T follicular helper cell (primary cell): ENCODE data around the gene MCU.
"Not testable (repeated sequence)": the region's sequence is repeated elsewhere in the genome, so short reads cannot be mapped to it uniquely, and the experiment has no call there.

Experiments
- DNase-seq: peaks from one replicate; pipeline ENCODE4 v3.0.0-alpha.2; 2020; ENCODE audit warnings: low read depth

Gene MCU

DNA sequence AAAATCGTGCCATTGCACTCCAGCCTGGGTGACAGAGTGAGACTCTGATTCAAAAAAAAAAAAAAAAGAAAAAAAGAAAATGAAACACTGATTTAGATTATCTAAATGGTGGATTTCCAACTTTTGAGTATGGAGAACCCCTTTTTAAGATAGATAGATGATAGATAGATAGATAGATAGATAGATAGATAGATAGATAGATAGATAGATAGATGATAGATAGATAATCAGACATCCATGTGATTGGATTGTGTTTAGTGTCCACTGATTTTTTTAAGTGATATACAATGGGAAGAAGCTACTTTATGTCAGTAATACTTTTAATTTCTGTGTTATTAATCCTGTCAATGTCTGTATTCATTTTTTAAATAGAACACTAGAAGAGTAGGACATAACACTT, 207.6 kb downstream of the MCU start:
- no peak for DNase-seq

DNA sequence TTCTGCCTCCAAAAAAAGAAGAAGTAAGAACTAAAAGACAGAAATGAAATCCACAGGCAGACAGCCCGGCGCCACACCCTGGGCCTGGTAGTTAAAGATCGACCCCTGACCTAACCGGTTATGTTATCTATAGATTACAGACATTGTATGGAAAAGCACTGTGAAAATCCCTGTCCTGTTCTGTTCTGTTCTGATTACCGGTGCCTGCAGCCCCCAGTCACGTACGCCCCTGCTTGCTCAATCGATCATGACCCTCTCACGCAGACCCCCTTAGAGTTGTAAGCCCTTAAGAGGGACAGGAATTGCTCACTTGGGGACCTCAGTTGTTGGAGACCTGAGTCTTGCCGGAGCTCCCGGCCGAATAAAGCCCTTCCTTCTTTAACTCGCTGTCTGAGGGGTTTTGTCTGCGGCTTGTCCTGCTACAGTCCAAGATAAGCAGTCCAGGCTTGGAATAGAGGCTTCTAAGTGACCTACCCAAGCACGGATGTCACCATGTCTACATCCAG, 212.1 kb downstream of the MCU start:
- DNase-seq = not testable (repeated sequence)

DNA sequence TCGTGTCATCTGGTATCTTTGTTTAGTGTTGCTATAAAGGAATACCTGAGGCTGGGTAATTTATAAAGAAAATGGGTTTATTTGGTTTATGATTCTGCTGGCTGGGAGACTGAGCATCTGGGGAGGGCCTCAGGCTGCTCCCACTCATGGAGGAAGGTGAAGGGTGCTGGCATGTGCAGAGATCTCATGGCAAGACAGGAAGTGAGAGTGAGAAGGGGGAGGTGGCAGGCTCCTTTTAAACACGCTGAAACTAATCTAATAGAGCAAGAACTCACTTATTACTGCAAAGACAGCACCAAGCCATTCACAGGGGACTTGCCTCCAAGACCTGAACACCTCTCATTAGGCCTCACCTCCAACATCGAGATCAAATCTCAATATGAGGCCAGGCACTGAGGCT, 212.9 kb downstream of the MCU start:
- DNase-seq = no peak

DNA sequence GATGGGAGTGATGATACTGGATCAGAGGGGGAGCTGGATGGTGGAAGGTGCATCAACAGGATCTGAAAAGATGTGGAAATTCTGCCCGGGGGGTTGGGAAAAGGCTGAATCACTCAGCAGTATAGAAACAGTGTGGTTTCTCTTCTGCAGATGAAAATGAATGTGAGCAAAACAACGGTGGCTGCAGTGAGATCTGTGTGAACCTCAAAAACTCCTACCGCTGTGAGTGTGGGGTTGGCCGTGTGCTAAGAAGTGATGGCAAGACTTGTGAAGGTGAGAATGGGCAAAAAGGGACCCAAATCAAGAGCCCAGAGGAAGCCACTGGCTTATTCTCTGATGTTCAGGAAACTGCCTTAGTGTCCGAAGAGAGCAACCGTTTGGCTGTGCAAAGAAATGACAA, 214.5 kb downstream of the MCU start:
- DNase-seq = no peak

DNA sequence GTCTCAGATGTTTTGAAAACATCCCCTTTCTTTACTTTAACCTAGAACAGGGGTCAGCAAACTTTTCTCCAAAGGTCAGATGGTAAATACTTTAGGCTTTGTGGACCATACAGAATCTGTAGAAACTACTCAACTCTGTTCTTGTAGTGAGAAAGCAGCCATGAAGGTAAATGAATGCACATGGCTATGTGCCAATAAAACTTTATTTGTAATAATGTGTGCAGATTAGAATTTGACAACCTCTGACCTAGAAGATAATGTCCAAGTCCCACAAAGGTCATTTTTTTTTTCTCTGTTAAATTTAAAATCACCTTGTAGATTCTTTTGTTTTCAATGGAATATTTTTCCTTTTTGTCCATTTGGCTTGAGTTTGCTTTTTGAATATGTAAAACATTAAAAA, 218.8 kb downstream of the MCU start:
- DNase-seq = no peak

DNA sequence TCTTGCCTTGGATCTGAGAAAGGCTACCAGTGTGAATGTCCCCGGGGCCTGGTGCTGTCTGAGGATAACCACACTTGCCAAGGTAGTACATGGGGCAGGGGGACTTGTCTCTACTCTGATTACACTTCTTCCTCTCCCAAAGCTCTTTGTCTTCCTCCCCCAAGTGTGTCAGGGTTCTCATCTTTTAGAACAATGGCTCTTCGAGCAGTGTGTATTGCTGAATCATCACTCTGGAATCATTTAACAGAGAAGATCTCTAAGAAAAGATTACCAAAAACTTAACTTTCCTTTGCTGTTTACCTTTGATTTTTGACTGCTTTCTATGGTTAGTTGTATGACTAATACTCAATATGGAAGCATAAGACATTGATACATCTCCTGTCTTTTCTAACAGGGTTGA, 219.8 kb downstream of the MCU start:
- DNase-seq = no peak

DNA sequence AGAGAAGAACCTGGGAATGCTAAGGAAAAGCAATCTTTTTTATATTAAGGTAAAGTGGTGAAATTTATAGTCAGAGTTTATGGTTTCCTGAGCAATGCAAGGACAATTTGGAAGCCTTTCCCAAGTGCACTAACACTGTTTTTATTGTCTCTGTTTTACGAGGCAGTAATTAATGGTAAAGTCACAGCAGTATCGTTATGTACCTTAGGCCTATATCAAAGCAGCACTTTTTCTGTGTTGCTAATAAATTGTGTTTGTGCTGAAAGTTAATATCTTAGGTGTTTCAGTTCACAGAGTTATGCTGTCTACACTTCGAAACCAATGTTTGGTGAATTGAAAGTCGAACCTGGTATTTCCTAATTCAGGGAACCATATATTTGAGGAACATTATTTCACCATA, 220.8 kb downstream of the MCU start:
- no peak for DNase-seq

DNA sequence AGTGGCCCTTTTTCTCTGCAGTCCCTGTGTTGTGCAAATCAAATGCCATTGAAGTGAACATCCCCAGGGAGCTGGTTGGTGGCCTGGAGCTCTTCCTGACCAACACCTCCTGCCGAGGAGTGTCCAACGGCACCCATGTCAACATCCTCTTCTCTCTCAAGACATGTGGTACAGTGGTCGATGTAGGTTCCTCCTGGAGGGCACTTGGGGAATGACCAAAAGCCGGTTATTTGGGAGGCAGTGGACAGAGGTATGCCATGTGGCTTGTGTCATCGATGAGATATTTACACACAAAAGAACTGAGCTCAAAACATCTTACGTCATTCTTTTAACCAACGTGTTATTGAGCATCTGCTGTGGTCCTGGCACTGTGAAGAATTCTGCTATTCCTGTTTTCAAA, 221.3 kb downstream of the MCU start:
- DNase-seq = no peak

DNA sequence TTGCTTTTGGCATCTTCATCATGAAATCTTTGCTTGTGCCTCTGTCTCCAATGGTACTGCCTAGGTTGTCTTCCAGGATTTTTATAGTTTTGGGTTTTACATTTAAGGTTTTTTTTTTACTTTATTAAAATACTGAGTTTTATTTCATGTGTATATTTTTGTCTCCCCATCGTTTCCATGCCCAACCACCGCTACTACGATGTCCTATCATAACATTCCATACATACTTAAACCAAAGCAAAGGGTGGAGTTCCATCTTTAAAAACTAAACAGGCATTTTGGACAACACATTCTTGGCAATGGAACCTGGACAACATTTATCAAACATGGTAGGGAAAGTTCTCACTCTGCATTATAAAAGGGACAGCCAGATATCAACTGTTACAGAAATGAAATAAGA, 225.3 kb downstream of the MCU start:
- DNase-seq = not testable (repeated sequence)

DNA sequence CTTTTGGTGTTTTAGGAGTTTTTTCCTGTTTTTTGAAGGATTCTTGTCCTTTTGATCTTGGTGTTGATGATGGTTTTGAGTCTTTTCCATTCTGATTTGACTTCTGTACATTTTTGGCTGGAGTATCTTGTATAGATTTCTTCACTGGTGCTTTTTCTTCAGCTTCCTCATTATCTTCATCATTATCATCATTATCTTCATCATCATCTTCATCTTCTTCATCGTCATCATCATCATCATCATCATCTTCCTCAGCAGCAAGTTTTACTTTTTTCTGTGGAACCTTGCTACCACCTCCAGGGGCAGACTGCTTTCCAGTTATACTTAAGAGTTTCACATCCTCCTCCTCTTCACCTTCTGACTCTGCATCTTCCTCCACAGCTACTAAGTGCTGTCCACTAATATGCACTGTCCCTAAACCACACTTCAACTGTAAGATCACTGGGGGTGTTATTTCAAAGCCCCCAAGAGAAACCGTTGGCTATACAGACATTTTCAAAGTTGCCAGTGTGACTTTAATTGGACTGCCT, 225.9 kb downstream of the MCU start:
- DNase-seq = not testable (repeated sequence)

DNA sequence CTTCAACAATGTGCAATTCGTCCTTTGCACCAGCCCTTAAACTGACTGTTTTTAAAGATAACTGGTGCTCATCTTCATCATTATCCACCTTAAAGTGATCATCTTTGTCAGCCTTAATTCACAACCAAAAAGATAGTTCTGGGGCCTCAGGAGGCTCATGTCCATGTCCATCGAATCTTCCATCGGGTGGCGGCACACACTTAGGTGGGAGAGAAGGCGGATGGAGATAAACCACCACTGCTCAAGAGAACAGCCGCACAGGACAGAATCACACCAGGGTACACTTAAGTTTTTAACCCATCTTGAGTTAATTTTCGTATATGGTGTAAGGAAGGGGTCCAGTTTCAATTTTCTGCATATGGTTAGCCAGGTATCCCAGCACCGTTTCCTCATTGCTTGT, 226.4 kb downstream of the MCU start:
- DNase-seq = no peak

DNA sequence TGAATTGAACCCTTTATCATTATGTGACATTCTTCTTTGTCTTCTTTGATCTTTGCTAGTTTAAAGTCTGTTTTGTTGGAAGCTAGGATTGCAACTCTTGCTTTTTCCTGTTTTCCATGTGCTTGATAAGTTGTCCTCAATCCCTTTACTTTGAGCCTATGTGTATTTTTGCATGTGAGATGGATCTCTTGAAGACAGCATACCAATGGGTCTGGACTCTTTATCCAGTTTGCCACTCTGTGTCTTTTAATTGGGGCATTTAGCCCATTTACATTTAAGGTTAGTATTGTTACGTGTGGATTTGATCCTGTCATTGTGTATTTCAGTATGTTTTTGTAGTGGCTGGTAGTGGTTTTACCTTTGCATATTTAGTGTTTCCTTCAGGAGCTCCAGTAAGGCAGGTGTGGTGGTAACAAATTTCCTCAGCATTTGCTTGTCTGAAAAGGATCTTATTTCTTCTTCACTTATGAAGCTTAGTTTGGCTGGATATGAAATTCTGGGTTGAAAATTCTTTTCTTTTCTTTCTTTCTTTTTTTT, 229.3 kb downstream of the MCU start:
- not testable (repeated sequence) for DNase-seq

DNA sequence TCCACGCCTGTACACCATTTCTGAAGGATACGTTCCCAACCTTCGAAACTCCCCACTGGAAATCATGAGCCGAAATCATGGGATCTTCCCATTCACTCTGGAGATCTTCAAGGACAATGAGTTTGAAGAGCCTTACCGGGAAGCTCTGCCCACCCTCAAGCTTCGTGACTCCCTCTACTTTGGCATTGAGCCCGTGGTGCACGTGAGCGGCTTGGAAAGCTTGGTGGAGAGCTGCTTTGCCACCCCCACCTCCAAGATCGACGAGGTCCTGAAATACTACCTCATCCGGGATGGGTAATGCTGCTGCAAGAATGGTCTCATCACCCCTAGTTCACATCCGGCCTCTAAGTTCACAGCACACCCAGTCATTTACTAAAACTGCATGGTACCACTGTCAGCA, 232.4 kb downstream of the MCU start:
- DNase-seq = no peak

DNA sequence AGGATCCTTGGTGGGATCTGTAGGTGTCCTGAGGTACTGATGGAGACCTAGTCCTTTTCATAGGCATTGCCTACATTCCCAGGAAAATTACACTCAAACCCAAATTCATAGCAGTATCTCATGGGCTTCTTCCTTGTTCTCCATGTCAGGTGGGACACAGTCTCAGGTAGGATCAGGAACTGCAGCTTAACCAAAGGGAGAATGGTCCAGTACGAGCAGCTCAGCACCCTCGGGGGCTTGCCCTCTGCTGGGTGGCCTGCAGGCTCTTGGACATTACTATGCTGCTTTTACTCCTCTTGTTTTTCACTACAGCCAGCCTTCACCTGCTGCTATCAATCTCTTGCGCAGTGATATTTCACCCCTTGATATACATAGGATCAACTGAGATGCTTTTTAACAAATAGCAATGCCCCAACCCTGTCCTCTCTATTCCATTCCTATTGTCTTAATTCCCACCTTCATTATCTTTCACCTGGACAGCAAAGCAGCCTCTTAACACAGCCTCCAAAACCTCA, 234.1 kb downstream of the MCU start:
- DNase-seq = no peak

DNA sequence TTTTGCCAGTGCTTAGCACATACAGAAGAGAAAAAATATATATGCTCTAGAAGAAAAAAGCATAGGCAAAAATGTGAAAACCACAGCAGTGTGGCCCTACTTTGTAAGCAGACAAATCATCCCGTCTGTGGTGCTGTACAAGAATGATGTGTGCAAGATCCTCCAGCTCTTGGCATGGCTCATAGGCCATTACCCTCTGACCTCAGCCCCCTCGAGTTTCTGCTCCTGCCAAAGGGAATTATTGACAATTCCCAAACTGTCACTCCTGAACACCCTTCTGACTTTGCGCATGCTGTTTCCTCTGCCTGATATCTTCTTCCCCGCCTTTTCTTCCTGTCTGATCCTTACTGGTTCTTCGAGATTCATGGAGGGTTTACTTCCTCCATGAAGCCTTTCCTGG, 235.5 kb downstream of the MCU start:
- DNase-seq = no peak

DNA sequence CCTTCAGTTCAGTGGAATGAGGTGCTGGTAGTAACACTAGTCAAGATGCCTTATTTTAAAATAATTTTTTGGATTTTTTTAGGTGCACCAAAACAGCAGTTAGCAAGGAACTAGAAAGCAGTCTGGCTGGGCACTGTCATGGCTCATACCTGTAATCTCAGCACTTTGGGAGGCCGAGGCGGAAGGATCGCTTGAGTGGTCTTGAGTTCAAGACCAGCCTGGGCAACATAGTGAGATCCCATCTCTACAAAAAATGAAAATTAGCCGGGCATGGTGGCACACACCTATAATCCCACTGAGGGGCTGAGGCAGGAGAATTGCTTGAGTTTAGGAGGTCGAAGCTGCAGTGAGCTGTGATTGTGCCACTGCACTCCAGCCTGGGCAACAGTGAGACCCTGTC, 236.9 kb downstream of the MCU start:
- DNase-seq = no peak

DNA sequence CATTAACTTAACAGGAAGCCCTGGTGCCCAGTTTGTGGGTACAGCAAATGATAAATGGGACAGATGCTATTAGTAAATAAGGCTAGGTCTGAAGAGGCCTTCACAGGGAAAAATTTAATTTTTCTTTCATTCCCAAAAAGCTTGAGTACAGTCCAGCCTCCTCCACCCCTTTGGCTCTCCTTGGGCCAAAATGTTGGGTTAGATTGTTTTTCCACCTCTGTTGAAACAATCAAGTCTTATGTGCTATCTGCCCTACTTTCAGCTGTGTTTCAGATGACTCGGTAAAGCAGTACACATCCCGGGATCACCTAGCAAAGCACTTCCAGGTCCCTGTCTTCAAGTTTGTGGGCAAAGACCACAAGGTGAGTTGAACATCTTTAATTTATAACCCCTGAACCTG, 238.3 kb downstream of the MCU start:
- no peak for DNase-seq

DNA sequence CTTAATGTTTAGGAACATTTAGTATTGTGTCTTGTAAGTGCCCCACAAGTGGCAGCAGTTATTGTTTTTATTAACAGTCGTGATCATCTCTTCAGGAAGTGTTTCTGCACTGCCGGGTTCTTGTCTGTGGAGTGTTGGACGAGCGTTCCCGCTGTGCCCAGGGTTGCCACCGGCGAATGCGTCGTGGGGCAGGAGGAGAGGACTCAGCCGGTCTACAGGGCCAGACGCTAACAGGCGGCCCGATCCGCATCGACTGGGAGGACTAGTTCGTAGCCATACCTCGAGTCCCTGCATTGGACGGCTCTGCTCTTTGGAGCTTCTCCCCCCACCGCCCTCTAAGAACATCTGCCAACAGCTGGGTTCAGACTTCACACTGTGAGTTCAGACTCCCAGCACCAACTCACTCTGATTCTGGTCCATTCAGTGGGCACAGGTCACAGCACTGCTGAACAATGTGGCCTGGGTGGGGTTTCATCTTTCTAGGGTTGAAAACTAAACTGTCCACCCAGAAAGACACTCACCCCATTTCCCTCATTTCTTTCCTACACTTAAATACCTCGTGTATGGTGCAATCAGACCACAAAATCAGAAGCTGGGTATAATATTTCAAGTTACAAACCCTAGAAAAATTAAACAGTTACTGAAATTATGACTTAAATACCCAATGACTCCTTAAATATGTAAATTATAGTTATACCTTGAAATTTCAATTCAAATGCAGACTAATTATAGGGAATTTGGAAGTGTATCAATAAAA, 240.5 kb downstream of the MCU start:
- no peak for DNase-seq

DNA sequence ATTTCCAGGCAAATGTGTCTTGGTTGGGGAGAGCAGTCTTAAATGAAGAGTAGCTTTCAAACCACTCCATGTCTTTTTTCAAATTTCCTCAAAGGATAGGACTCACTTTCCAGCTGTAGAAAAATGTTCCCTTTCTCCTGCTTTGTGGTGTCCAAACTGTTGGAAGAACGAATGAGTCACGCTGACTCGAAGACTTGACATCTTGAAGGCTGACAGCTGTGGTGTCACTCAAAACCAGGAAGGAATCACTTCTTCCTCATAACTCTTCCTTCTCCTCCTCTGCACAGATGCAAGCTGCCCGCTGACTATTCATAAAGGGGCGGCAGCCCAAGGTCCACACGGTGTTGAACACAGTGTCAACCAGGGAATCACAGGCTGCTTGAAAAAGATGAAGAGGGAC, 243.4 kb downstream of the MCU start:
- DNase-seq = no peak
